ENCODE data around the gene ANGPTL4.
"Not testable (repeated sequence)": the region's sequence is repeated elsewhere in the genome, so short reads cannot be mapped to it uniquely, and the experiment has no call there.

The ANGPTL4 gene

GRCh38 chr19:8334458-8335342 lies 29.3 kb upstream of the ANGPTL4 start:
- no peak for DNase-seq

- no peak for DNase-seq
These were observed 28.4 kb upstream of the ANGPTL4 start for GRCh38 chr19:8335343-8336071.

- DNase-seq = no peak
These were observed 27.8 kb upstream of the ANGPTL4 start for GRCh38 chr19:8336072-8336569.

- no peak for DNase-seq
These were observed 27.3 kb upstream of the ANGPTL4 start for GRCh38 chr19:8336660-8337059.

- no peak for DNase-seq
These were observed 26.2 kb upstream of the ANGPTL4 start for GRCh38 chr19:8337728-8338127.

- no peak for DNase-seq
These were observed 25.1 kb upstream of the ANGPTL4 start for GRCh38 chr19:8338835-8339234.

GRCh38 chr19:8340341-8341096 lies 23.4 kb upstream of the ANGPTL4 start:
- no peak for DNase-seq

- DNase-seq = not testable (repeated sequence)
These were observed 22.5 kb upstream of the ANGPTL4 start for GRCh38 chr19:8341504-8341903.

GRCh38 chr19:8342316-8342683 lies 21.7 kb upstream of the ANGPTL4 start:
- no peak for DNase-seq

- peak; percentile 92 for DNase-seq
These were observed 21.1 kb upstream of the ANGPTL4 start, which contains the start of gene KANK3 for GRCh38 chr19:8342684-8343482. Gene KANK3 (minus strand): TSS chr19:8343262. CDS start chr19:8337828, 5,434 bp downstream.

- DNase-seq = no peak
These were observed 20.5 kb upstream of the ANGPTL4 start for GRCh38 chr19:8343483-8343844.

GRCh38 chr19:8349629-8350372 lies 14.2 kb upstream of the ANGPTL4 start:
- DNase-seq = not testable (repeated sequence)

- DNase-seq = no peak
These were observed 11.7 kb upstream of the ANGPTL4 start for GRCh38 chr19:8352134-8352827.

GRCh38 chr19:8352845-8353244 lies 11.1 kb upstream of the ANGPTL4 start:
- DNase-seq = not testable (repeated sequence)

- DNase-seq = no peak
These were observed 8.1 kb upstream of the ANGPTL4 start for GRCh38 chr19:8355631-8356402.

- DNase-seq = no peak
These were observed 6.9 kb upstream of the ANGPTL4 start for GRCh38 chr19:8357007-8357521.

GRCh38 chr19:8358948-8359347 lies 5.0 kb upstream of the ANGPTL4 start:
- DNase-seq = no peak

GRCh38 chr19:8360196-8360595 lies 3.8 kb upstream of the ANGPTL4 start:
- no peak for DNase-seq

GRCh38 chr19:8361921-8362793 lies 1.8 kb upstream of the ANGPTL4 start:
- DNase-seq = no peak

Data from activated gamma-delta T cell (primary cell).